Stimulated activated CD8-positive, alpha-beta memory T cell treated with anti-CD3 and anti-CD28 coated beads, Interleukin-15, amount 100 ng/mL, for 4 hours (primary cell): ENCODE results near the gene UBE2H.
"Not testable (repeated sequence)": the region's sequence is repeated elsewhere in the genome, so short reads cannot be mapped to it uniquely, and the experiment has no call there.

Experiments
- DNase-seq, 2 donors: peaks; one replicate each; pipeline ENCODE4 v3.0.0-alpha.2; 2020; ENCODE audit warnings: low read depth in 2 of 2

Gene UBE2H

DNA sequence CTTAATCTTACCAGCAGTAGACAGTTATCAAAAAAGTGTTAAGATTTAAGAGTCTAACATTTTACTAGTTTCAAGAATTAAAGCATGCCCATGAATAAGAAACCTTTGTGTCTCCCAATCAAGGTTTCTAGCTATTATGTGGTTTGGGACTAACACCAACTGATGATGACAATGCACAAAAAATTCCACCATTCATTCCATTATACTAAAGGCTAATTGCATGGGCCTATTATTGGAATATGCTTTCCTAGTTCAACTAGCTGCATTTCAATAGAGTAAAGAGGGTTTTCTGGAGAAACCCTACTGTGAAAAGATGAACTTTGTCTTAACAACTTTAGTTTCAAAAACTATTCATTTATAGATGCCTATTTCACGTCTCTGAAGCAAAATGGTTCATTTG is 44.6 kb downstream of the UBE2H start:
- no peak for DNase-seq

DNA sequence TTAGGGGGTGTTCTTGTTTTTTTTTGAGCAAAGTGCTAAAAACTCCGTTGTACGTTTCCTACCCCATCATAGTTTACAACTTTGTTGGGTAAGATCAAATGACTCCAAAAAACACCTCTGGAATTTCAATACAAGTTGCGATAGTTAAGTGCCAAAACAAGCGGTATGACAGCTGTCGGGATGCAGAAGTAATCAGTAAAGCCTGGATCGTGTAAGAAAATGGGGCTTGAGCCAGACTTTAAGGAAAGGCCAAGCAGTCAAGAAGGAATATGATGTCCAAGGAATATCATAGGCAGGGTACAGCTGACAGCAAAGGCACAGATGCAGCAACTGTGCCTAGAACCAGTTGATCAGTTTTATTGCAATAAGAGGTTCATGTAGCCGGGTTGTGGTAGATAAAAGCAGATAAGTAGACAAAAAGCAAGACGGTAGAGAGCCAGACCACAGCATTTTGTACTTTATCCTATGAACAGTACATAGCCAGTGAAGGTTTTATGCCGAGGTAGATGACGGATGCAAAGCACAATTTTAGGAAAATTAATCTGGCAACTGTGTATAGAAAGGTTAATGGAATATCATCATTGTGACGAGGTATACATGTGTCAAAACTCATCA is 45.5 kb downstream of the UBE2H start:
- no peak for DNase-seq

DNA sequence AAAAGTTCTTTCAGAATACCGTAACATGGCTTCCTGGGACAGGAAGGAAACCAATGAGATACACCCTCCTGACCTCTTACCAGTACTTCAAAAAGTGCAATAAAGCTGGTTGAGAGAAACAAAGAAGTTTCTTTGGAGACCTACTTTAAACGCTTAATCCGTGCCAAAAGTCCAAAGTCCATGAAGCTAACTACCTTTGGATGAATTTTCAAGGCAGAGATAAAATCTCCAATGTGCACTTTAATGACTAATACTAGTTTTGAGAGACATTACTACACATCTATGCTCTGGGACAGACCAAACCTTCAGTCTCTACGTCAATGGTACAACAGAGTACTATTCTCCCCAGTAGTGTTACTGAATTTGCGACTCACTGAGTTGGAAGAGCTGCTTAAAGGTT is 46.1 kb downstream of the UBE2H start:
- no peak for DNase-seq

DNA sequence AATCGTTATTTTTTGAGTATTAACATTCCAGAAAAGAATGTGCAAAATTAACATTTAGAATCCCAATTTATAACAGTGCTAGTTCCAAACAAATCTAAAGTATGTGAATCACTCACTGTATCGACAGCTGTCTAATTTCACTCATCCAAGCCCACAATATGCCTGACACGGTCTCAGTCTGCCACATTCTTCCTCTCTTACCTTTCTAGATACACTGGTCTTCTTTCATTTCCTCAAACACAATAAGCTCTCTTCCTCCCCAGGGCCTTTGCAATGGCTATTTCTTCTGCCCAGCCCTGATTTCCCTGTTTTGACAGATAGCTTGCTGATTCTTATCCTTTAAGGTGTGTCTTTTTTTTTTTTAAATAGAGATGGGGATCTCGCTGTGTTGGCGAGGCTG is 48.8 kb downstream of the UBE2H start:
- DNase-seq: no peak

DNA sequence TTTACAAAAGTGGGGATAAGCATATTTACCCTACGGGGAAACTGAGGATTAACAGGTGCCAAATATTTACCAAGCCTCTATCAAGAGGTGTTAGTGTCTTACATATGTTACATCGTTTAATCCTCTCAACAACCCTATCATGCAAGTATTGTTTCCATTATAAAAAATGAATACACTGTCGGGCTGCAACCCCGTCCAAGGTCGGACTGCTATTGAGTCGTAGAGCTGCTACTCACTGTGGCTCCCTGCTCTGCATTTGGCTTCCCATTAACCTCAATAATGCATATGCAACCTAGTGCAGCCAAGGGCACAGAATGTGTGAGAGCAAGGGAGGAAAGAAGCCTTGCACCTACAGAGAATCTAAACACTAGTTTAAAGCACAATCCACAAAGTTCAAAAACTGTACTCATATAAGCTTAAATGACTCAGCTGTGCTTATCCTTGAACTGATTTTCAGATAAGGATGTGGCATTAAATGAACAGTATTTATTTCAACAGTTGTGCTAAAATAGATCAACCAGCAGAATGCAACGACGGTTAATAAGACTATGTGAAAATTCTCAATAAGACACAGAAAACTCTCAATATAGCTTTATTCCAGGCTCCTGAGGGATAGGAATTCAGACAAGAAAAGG is 49.9 kb downstream of the UBE2H start:
- DNase-seq: no peak

DNA sequence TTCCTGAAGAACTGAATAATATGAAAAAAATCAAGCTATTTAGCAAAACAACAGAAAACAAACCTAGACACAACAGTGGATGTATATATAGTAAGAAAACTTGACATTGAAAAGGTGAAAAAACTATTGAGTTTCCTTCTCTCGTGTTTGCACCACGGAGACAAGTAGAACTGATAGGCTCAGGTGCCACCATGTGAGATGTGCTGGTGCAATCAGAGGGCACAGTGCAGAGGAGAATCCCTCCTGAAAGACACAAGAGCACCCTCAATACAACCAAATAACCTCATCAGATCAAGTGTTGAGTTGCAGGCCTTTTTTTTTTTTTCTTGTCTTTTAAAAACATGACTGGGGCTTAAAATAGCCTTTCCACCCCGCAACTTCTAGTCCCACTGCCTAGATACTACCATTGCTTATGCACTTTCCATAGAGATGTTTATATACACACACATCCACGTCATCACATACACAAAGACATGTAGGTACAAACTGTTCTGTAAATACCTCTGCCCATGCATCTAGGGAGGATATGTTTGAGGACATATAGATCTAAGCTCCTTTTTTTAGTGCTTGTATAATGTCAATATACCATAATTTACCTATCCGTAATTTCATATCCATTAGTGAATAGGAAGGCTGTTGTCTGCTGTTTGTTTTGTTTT is 54.1 kb downstream of the UBE2H start:
- DNase-seq: no peak

DNA sequence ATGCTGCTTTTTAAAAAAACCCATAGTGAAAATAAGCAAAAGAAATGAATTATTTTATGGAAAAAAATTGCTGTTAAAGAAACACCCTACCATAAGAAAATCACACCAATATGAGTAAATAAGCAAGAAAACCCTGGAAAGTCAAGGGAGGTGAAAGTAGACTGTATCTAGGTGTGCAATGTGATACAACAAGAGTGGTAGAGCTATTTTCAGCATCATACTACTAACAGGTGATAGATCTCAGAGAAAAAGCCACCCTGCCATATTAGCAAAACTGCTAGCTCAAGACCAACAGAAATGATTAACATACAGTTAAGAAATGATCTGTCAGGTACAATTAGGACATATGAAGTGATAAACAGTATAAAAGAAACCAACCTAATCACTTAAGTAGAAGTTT is 54.8 kb downstream of the UBE2H start:
- no peak for DNase-seq

DNA sequence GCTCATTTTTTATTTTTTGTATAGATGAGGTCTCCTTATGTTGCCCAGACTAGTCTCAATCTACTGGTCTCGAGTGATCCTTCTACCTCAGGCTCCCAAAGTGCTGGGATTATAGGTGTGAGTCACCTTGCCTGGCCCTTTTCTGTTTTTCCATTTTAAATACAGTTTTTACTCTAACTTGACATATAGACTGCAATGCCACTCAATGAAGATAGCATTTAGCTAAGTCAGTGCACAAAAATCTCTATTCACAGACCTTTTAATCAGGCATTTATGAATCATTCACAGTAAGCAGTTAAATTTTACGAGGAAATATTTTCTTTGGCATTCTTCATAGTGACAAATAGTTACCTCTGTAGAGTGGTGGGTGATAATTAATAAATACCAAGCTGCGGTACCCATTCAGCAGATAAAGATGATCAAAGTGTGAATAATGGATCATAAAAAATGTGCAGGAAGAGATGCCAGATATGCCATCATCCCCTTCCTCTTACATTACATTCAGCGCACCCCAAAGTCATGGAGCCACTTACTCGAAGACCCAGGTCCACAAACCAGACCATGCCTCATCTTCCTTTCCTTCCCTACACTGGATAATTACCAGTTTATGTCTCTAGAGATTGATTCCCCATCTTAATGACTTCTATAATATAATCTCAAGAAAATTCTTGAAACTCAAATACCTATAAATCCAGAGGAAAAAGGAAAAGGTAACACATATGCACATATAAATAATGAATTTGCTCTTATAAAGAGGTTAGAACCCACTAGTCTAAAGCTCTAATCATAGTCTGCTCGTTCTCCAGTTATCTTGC is 56.0 kb downstream of the UBE2H start:
- no peak for DNase-seq

DNA sequence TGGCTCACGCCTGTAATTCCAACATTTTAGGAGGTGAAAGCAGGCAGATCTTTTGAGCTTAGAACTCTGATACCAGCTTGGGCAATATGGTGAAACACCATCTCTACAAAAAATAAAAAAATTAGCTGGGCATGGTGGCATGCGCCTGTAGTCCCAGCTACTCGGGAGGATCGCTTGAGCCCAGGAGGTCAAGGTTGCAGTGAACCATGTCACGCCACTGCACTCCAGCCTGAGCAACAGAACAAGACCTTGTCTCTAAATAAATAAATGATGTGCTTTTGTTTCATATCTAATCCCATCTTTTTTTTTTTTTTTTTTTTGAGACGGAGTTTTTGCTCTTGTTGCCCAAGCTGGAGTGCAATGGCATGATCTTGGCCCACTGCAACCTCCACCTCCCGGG is 58.6 kb downstream of the UBE2H start:
- not testable (repeated sequence) for DNase-seq

DNA sequence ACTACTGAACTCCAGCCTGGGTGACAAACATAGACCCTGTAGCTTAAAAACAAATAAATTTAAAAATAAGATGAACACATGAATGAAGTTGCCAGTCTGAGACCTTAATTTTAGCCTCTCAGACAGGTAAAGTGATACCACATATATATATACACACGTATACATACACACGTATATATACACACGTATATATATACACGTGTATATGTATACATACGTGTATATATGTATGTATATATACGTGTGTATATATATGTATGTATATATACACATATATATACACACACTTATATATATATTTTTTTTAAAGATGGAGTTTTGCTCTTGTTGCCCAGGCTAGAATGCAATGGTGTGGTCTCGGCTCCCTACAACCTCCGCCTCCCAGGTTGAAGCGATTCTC is 62.7 kb downstream of the UBE2H start:
- no peak for DNase-seq

DNA sequence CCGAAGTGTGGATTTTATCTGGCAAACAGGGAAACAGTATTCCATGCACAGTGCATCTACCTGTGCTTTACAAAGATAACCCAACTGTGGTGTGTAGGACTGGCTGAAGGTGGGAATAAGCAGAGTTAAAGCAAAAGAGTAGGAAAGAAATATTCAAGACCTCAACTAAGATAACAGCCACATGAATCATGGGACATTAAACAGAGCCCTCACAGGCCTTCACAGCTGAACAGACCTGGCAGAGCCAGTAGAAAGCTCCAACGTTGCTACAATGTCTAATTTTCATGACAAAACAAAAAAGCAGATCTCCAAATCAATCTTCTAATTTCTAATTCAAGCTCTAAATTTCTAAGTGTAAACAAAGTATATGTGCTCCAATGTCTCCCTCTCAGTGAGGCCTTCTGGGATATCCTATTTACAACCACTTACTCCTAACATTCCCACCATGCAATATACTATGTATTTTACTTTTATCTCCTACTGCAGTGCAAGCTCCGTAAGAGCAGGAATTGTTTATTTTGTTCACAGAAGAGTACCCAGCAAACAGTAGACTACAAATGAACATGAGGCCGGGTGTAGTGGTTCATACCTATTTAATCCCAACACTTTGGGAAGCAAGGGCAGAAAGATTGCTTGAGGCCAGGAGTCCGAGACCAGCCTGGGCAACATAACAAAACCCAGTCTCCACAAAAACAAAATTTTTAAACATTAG is 63.5 kb downstream of the UBE2H start:
- no peak for DNase-seq

DNA sequence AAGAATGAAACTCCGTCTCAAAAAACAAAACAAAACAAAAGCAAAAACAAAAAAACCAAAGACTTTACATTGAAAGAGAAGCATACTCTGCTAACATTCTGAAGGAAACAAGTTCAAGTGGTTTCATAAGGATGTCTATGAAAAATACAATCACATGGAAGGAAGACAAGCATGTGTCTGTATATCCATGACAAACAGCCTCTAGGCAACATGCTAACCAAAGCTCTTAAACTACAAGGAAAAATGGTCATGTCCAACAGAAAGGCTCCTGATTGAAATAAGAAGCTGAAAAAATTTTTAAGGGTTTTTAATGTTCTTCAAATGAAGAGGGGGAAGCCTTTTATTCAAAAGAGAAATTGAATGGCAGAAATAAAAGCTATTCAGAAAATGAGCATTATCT is 64.9 kb downstream of the UBE2H start:
- no peak for DNase-seq

DNA sequence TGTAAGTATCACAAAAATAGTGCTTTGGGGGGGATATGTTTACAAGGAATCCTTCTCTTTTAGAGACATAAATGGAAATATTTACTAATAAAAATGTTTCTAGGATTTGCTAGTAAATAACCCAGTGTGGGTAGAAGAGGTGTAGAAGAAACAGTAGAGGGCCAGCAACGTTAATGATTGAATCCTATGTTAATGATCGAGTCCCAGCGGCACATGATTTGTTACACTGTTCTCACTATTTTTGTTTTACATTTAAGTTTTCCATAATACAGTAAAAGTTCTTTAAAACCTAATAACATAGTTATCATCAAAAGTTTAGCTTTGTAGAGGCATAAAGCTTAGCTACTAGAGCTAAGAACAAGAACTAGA is 66.0 kb downstream of the UBE2H start:
- DNase-seq: no peak

DNA sequence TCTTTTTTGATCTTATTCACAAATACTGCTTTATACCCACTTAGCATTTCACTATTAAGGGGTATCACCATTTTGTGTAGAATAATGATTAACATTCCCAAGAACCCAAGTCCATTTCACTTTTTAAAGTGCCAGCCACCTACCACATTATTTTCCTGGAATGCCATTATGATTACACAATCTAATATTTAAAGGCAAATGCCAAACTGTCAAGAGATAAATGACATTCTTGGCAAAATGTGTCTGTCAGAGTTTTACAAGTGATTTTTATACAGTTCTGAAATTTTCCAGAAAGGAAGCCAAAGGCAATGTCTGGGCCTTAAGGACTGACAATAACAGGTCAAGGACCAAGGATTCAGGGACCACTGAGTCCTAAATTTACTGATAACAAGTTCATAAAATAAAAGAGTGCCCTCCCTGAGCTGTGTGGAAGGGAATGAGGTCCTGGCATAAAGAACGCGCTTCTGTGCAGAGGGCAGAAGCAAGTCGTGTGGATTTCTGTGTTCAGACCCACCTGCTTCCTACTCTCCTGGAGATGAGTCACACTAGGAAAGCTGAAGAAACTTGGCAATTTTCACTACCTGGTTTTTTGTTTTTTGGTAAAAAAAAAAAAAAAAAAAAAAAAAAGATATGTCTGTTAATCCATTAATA is 66.5 kb downstream of the UBE2H start:
- DNase-seq: no peak

DNA sequence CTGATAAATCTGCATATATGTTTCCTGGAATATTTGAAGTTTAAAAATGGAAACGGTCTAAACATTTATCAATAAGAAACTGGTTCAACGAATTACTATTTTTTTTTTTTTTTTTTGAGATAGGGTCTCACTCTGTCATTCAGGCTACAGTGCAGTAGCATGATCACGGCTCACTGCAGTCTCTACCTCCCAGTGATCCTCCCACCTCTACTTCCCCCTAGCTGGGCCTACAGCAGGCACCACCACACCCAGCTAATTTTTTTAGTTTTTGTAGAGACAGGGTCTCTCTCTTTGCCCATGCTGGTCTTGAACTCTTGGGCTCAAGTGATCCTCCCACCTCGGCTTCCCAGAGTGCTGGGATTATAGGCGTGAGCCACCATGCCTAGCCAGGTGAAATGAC is 68.3 kb downstream of the UBE2H start:
- DNase-seq: no peak

DNA sequence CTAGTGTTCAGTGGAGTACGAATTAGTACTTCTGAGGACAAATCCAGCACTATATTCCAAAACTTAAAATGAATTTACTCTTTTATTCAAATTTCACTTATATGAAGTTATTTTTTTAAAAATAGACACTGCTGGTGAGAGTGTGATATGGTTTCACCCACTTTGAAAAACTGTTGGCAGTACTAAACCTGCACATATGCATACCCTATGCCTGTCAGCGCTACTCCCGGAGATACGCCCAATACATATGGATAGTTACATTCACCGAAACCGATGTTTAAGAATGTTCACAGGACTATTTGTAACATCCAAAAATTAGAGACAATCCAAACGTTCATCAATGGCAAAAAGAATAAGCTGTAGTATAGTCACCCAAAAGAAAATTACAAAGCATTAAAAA is 69.6 kb downstream of the UBE2H start:
- no peak for DNase-seq

DNA sequence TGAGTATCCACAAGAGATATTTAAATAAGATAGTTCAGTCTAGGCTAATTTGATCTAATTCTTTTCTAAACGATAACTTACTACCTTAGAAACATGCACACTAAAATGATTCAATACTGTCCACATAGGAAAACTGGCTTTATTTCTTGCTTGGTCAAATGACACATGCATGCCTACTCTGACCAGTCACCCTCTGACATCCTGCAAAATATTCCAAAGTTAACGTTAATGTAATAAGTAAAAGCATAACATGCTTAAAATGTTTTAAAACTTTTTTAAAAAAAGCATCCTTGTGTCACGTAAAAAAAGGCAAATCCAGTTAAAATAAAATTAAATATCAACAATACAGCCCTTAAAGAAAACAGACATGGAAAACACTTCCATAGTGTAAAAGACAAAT is 70.2 kb downstream of the UBE2H start:
- no peak for DNase-seq

DNA sequence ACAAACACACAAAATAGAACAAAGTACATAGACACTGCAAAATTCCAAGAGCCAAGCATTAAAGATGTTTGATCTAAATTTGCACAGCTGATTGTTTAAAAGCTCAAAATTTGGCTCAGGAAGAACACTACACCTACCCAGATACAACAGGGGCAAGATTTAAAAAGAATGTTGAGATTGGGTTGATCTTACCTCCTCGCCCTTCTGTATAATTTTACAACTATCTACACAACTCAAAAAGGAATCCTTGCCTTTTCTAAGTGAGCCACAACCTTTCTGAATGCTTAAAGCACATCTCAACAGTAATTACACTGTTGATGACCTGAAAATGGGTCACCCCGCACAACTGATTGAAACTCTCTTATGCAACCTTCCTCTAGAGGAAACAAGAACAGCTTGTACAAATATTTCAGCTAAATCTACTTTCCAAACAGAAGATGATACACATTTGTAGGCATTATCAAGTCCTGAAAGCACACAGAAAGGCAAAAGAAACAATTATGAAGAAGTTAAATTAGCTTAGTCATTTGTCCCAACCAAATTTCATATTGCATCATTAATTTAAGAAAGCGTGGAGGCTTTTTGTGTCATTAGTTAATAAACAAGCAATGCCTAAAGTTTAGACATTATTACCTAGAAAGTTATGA is 75.5 kb downstream of the UBE2H start:
- DNase-seq: no peak

DNA sequence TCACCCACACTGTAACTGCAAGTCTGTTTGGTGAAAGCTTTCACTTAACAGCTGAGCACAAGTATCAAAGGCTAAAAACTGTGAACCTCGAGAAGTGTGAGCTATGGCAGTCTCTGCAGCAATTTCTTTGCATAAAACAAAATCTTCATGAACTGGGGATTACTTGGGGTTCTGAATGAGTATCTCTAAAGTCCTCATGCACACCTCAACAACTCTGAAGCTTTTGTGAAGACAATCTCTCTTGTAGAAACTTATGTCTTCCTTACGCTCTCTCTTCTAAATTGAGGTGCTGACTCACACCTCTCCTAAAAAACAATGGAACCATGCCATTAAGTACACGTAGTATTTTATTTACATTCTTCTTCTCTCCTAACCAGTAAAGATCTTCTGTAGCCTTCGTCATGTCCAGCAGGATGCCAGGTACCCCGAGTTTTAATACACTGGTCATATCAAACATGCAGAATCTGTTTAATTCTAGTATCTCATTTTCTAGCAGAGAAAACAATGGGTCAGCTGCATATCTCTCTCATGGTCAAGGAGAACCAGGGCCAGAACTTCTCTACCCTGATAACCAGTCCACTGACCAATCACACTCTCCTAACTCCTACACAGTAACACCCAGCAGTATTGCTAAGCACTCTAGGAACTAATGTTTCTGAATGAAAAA is 76.9 kb downstream of the UBE2H start:
- no peak for DNase-seq

DNA sequence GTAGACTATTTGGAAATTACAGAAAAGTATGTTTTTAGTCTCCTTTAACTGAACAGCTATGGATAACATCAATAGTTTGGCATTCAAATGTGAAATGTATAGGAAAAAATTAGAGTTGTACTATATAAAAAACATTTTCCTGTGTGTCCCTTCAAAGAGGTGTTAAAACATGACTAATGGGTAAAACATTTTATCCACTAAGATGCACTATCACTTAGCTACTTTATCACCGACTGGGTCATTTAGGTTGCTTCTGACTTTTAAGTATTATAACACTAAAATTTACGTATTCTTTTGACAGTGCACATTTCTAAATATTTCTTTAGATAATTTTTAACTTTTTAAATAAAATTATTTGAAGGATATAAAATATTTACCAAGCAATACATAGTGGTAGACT is 77.6 kb downstream of the UBE2H start:
- DNase-seq: no peak

DNA sequence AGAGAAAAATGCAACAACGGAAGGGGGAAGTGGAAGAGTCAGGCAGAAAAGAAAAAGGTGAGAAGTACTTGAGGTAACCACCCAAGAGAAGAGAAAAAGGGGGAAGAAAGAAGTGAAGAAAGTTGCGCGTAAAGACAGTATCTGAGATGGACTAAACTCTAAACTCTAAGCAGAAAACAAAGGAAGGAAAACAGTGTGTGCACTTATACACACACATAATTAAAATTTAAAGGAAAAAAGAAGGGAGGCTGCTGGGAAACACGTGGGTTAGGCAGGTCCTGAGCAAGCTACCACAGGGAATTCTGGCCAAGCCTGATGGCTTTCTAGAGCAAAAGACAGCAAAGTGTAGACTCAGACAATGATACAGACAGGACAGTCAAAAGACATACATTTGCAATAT is 78.0 kb downstream of the UBE2H start:
- no peak for DNase-seq
